GM18870 (cell line): Measurements from ENCODE around the gene KDM5B.
A peak's percentile ranks its signal among the peaks of the same experiment; 100 is the strongest.
"Not testable (repeated sequence)": the region's sequence is repeated elsewhere in the genome, so short reads cannot be mapped to it uniquely, and the experiment has no call there.

Experiments used
- ATAC-seq: cut with Tn5 transposase; IDR thresholded peaks from one replicate; pipeline ENCODE4 v1.9.1; 2021; ENCODE audit warnings: moderate library complexity; ENCODE audit not compliant: unreplicated experiment

KDM5B gene

DNA sequence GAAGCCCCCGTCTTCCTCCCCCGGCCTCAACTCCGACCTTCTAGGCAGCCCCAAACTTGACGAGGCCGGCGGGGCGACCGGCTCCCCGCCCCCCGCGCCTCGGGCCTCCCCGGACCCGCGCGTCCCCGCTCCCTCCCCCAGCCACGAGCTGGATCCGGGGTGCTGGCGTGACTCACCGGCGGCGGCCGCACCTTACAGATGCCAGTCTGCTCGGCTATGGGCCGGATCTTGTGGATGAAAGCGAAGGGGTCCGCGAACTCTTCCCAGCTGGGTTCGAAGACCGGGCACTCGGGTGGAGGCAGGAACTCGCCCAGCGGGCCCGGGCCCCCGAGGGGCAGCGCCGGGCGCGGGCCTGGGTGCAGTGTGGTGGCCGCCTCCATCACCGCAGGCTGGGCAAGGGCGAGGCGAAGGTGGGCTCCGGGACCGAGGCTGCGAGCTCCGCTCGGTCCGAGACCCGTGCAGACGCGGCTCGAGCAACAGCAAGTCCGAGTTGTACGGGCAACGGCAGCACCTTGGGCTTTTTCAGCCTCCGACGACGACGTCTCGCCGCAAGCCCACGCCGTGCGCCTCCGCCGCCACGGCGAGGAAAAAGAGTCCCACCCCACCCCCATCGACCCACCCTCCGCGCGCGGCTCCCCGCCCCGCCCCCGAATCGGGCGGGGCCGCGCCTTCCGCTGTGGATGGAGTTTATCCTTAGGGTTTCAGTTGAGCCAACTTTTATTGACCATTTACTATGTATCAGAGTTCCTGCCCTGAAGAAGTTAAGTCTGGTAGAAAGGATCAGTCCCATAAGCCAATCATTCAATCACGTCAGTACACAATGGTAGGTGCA lies at the start of gene KDM5B:
Gene KDM5B (minus strand): TSS at position 496 of the 832 bp plus-strand sequence. CDS start 116 bp downstream, at position 380.
- no peak for ATAC-seq

DNA sequence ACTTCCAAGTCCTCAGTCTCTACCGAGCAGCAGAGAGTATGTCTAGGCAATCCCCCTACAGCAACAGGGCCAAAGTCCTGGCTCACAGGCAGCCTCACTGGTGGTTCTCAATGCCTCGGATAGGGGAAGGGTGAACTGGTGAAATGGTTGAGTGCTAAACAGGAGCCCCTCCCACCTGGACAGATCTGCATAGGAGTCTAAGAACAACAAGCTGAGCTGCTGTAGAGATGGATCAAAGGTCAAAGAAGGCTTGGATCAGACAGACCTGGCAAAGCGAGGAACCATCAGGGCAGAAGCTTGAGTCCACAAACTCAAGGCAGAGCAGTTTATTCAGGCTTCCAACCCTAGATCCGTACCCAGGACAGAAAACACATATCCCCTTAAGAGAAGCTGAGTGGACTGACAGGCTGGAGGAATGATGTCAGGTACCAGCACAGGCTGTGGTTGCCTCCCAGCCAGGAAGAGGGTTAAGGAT lies 49.0 kb upstream of the KDM5B start:
- no peak for ATAC-seq

DNA sequence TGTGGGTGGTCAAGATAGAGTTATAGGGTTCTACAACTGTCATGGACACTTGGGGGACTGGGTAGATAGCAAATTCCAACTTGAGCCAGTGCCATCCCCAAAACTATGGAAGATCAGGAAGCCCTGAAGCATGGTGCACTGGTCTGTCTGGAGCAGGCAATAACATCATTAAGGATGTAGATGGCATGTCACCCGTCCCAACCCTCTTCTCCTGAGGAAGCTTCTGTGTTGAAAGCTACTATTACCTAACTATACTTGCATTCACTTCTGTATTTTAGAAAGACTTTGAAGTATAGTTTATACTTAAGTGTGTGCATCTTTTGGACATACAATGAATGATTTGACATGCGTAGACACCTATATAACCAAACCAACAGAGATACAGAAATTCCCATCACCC lies 47.8 kb upstream of the KDM5B start:
- no peak for ATAC-seq

DNA sequence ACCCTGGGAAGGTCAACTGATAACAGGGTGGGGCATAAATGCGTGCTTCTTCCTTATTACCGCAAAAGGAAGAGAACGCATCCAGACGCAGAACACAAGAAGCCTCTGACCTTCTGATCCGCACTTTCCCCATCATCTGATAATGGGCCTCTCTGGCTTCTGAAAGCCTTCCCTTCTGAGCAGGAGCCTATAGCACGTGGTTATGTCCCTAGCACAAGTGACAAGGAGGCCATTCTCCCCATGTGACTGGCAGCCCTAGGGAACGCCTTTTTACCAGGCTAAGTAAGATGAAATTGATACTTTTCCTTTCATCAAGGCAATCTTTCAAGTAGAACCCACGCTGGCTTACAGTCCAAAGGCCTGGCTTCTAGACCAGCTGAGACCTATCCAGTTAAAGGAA lies 46.6 kb upstream of the KDM5B start:
- no peak for ATAC-seq

DNA sequence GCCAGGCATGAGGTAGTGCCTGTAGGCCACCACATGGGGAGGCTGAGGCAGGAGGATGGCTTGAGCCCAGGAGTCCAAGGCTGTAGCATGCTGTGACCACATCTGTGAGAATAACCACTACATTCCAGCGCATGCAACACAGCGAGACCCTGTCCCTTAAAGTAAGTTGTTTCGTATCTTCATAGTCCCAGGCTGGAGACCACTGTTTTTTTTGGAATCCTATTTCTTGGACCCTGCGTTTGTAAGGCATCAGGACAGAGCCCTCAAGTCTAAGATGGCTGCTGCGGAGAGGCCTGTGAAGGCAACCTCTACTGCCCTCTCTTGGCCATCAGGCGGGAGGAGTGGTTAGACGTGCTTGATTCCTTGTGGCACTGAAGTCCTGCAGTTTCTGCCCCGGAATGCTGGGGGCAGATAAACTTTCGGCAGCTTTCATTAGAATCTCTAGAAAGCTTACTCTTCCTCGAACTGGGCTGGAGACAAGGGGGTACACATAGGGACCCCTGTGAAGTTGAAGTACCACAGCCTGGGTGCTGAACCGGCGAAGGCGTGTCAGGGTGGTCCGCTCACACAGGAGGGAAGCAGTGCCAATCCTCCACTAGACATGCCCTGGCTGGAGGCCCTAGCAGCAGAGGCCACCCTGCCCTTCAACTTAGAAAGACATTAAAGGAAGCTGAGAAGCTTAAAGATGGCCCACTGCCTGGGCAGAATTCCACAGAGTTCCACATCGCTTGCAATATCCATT lies 44.1 kb upstream of the KDM5B start:
- no peak for ATAC-seq

DNA sequence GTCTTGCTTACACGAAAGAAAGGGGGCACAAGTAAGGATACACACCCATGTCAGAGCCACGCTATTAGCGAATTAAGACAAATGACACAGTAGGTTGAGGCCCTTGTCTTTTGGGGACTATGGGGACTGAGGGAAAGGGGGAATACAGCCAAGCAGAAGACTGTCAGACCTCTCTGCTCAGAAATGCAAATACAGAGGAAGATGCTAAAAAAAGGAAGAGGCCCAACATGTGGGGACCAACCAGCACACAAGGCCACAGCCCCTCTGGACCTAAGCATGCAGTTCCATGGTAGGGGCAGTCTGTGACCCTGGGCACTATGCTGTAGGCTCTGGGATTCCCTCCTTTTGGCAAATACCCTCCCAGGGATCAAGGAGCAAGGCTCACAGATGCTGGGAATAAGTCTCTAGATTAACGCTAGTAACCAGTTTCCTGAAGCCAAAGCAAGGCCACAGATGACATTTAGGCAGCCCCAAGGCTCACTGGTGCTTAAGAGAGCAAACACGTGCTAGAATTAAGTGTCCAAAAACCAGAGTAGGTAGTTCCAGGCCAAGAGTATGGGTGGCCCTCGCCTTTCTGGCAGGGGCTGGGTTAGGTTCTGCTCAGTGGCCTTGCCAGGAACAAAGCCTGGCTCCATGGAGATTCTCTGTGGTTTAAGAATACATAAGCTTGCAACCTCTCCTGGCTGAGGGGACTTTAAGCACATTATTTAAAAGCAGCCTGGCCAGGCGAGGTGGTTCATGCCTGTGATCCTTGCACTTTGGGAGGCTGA lies 42.6 kb upstream of the KDM5B start:
- ATAC-seq = no peak

DNA sequence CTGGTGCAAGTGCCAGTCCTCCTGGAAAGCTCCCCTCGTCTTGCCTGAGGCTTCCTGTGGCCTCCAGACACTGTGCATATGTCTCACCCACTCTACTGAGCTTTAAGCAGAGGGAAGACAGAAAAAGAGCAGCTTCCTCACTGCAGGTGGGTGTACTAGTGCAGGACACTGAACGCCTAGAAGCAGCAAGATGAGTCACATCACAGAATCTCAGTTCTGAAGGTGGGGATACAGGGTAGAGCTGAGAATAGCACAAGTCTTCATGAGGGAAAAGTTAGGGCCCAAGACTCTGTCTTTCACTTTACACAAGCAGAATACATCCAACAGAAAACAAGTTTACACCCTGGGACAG lies 39.9 kb upstream of the KDM5B start:
- peak; percentile 80 for ATAC-seq

DNA sequence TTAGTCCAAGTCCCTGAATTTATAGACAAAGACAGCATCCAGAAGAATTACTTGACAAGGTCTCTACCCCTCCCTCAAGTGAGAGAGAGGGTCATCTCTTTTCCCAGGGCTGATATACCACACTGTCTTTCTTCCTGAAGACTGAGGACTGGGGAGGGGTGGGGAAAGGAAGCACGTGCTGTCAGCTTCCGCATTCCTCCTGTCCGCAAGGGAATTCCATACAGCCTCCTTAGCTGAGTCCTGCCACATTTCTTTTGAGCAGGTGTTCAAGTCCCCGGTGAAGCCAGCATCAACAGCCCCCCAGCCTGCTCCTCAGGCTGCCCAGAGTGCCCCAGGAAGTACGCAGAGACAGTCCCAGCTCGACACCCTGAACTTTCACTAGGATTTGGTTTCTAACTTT lies 36.7 kb upstream of the KDM5B start:
- no peak for ATAC-seq

DNA sequence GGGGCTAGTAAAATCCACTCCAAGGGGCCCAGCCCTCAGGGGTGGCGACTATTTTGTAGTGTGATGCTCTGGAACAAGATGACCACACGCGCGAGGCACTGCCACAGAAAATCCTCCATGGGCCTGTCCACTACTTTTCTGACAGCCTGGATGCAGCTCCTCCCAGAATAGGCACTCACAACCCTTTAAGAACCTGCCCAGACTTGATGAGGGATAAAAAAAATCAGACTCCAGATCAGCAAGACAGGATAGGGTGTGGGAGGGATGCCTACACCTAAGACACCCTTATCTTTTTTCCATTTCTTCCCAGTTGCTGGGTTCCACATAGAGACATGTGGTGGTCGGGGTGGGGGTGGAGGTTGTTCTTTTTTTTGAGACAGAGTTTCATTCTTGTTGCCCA lies 36.0 kb upstream of the KDM5B start:
- no peak for ATAC-seq

DNA sequence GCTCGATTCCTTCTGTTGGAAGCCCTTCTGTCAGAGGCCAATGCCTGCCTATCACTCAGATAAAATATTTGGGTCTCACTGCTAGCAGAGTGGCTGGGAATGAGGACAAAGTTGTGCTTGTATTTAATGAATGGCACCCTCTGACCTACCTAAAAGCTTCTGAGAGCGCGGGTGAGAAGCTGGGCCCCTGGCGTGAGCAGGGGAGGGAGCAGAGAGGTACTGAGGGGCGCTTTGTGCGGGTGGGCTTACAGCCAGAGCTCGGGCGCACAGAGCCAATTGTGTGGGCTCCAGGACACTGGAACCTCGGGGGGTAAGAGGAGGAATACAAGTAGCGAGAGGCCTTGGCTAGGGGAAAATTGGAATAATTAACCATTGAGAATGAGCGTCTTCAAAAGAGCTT lies 34.9 kb upstream of the KDM5B start:
- ATAC-seq = no peak

DNA sequence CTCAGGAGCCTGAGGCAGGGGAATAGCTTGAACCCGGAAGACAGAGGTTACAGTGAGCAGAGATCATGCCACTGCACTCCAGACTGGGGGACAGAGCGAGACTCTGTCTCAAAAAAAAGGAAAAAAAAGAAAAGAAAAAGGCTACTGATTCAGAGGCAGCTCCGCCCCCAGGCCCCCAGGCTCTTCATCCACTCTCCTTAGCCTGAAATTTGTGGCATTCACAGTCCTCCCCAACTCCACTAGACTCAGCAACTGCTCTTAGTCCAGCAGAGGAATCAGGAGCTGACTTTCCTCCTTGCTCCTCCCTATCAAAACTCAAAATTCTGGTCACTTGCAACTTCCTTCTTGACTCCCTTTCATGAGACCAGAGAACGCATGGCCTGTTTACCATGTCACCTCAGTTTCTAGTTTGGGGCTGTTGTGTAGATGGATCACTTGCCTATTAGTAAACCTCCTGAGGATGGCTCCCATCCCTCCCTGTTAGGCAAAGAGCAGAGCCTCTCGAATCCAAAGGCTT lies 29.6 kb upstream of the KDM5B start:
- ATAC-seq = no peak

DNA sequence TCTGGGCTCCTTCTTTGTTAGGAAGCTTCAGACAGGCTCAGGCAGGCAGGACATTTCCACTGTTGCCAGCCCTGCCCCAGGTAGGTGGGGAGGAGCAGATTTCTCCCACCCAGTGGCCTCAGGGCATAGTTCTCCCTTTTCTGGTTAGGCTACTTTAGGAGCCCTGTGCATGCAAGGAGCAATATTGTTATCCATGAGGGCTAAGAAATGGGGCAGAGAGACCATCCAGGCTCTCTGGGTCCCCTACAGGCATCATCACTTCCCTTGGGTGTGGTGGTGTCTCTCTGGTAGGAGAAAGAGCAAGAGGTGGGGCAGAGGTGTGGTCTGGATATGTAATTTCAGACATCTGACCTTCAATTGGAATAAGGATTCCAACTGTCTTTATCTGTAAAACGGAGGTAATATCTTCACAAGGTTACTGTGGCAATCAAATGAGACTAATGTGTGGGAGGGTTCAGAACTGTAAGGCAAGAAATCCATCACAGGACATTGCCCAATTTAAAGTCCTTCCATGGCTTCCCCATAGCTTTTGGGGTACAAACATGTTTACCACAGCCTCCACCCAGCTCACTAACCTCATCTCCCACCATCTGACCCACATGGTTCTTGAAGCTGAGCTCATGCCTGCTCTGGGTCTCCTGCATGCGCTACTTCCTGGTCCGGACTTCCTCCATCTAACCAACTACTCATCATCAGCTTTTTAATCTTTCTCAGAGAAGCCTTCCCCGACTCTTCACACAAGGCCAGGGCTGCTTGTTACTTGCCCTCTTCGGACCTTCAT lies 28.6 kb upstream of the KDM5B start:
- no peak for ATAC-seq

DNA sequence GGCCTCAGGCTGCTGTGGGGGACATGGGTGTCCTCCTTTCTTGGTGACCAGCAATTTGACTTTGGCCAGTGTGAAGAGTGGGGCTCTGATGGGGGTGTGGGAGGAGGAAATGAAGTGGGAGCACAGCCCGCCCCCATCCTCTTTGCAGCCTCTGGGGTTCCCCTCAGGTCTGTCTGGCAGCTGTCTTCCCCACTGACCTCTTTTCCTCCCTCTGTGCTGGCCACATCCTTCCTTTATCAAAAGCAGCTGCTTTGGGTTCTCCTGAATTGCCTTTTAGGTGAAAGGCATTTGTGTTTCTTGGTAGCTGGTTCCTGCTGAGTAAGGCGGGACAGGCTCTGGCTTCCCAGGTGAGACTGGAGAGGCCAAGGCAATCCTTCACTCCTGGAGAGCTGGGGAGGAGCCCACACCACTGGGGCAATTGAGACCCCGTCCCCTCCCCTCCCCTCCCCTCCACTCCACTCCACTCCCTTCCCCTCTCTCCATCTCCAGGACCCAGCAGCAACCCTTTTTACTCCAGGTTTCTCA lies 27.4 kb upstream of the KDM5B start:
- no peak for ATAC-seq

DNA sequence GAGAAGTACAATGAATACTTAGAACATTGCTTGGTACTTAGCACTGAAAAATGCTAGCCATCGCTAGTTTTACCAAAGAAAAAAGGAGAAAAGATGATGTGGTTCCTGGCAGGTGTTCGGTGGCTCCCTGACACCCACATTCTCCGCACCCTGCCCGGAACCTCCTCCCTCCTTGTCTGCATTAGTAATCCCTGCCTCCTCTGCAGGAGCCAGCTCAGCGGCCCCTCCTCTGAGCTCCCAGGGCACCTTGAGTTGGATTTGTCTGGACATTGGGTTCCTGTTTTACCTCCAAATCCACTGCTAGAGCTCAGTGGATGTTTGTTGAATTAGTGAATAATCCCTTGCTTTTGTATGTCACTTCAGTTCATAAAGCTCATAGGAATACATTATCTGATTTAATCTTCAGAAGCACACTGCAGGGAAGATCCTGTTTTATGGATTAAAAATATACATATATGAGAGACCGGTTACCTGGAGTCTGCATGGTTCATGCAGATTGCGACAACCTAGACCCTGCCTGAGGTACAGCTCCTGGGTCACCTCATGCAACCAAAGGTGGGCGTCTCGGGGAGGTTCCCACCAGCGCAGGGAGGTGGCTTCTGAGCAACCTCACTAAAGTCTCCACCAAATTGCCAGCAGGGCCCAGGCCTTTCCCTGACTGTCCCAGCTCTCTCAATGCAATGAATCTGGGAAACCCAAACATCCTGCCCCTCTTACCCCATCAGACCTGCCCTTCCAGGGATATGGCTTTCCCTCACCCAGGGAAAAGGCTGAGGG lies 26.7 kb upstream of the KDM5B start:
- ATAC-seq = no peak

DNA sequence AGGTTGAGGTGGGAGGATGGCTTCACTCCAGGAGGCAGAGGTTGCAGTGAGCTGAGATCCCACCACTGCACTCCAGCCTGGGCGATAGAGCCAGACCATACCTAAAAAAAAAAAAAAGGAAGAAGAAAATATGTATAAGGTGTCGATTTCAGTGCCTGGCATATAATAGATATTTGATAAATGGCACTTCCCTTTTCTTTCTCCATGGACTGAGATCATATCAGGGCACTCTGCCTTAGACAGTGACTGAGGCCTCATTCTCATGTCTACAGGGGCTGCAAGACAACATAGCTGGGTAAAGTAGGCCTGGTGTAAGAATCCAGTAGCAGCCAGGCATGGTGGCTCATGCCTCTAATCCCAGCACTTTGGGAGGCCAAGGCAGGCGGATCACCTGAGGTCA lies 23.7 kb upstream of the KDM5B start:
- no peak for ATAC-seq

DNA sequence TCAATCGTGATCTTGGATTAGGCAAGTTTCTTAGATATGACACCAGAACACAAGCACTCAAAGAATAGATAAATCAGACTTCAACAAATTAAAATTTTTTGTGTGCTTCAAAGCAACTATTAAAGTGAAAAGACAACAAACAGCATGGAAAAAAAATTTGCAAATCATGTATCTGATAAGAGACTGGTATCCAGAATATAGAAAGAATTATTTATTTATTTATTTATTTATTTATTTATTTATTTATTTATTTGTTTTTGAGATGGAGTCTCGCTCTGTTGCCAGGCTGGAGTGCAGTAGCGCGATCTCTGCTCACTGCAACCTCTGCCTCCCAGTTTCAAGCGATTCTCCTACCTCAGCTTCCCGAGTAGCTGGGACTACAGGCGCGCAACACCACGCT lies 21.0 kb upstream of the KDM5B start:
- ATAC-seq = not testable (repeated sequence)

DNA sequence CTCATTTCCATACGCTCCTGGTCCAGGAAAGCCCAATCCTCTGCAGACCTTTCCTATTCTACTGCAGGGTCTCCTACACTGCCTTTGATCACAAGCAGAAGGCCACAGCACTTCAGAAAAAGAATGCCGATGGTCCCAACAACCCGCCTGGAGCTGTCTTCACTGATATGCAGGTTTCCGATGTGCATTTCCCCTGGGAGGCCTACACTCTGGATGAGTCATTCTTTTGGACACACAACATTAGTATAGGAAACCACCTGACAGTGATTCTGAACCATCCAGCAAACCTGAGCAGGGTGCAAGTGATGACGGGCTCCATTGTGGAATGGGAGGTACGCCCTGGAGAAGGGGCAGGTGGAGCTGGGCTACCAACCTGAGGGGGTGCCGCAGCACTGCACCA lies 17.5 kb upstream of the KDM5B start:
- no peak for ATAC-seq

DNA sequence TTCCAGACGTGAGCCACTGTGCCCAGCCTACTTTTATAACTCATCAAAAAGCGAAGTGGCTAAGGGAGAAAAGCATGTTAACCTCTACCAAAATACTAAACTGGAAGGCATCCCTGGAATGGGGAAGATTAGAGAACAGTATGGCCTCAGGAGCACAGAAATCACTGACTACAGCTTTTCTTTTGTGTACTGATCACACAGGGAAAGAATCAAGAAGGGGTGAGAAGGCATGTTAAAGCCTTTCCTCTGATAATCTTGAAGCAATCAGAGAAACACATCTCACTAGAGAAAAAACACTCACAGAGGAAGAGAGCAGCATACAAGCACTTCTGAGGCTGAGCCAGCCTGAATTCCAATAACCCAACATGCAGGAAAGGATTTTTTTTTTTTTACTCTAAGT lies 13.2 kb upstream of the KDM5B start:
- ATAC-seq = no peak

DNA sequence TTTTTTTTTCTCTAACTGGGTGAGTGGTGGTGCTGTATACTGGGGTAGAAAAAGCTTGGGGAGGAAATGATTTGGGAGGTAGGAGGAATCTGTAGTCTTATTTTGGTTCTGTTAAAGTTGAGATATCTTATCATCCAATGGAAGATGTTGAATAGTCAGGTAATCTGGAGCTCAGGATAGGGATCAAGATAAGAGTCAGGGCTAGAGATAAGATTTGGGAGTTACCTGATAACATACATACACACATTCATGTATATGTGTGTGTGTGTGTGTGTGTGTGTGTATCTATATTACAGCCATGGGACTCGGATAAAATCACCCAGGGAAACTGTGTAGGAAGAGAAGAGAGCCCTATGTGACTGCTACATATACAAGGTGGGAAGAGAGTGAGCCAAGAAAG lies 10.6 kb upstream of the KDM5B start:
- ATAC-seq = no peak

DNA sequence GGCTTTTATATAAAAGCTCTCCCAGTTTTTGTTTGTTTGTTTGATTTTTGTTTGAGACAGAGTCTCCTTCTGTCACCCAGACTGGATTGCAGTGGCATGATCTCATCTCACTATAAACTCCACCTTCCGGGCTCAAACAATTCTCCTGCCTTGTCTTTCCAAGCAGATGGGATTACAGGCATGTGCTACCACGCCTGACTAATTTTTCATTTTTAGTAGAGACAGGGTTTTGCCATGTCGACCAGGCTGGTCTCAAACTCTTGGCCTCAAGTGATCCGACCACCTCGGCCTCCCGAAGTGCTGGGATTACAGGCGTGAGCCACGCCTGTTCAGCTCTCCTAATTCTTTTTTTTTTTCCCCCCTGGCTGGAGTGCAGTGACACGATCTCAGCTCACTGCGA lies 6.9 kb upstream of the KDM5B start:
- no peak for ATAC-seq
